Measurements from ENCODE around the gene SYNJ2. TPM values are rescaled to one million over a fixed set of nuclear protein-coding genes. Genes with fewer than 3 reads are reported as not detected.

The SYNJ2 gene
- total RNA-seq, 1 experiment from 2014 or later, result 29.1 TPM

- peaks cover 34% of the 10 kb centered on the region for H3K36me3 Mint-ChIP-seq (ENCODE audit: insufficient read depth, unreplicated experiment)
- intact Hi-C loops (cut with micrococcal nuclease; ENCODE audit: unreplicated experiment), result no loop called here
- DNase-seq, result no peak
- no peaks in the 10 kb centered on the region for H3K9me3 Mint-ChIP-seq (ENCODE audit: low read depth, unreplicated experiment)
- no TSS peak for BruUV-seq (replicated peaks)
- no peak for TF ChIP-seq CTCF (IDR thresholded peaks at IDR 0.05; ENCODE audit: unreplicated experiment)
- CTCF ChIA-PET, result no interaction called here
- H3K4me1 Mint-ChIP-seq (ENCODE audit: low read depth, unreplicated experiment), result peaks cover 73% of the 10 kb centered on the region
- H3K27ac Mint-ChIP-seq (ENCODE audit: unreplicated experiment), result no peak overlapping the region
- no peak overlapping the region for H3K4me3 Mint-ChIP-seq (ENCODE audit: low read depth, unreplicated experiment)
- H3K27me3 Mint-ChIP-seq (ENCODE audit: unreplicated experiment), result no peaks in the 10 kb centered on the region
Measured at GRCh38 chr6:158037021-158037420, 55.4 kb downstream of the SYNJ2 start.

- peaks cover 78% of the 10 kb centered on the region for H3K4me1 Mint-ChIP-seq (ENCODE audit: low read depth, unreplicated experiment)
- H3K27ac Mint-ChIP-seq (ENCODE audit: unreplicated experiment), result no peak overlapping the region
- no TSS peak for BruUV-seq (replicated peaks)
- CTCF ChIA-PET, result no interaction called here
- no peak for DNase-seq
- H3K27me3 Mint-ChIP-seq (ENCODE audit: unreplicated experiment), result no peaks in the 10 kb centered on the region
- H3K36me3 Mint-ChIP-seq (ENCODE audit: insufficient read depth, unreplicated experiment), result peaks cover 34% of the 10 kb centered on the region
- TF ChIP-seq CTCF (IDR thresholded peaks at IDR 0.05; ENCODE audit: unreplicated experiment), result no peak
- no peak overlapping the region for H3K4me3 Mint-ChIP-seq (ENCODE audit: low read depth, unreplicated experiment)
- intact Hi-C loops (cut with micrococcal nuclease; ENCODE audit: unreplicated experiment), result no loop called here
- no peaks in the 10 kb centered on the region for H3K9me3 Mint-ChIP-seq (ENCODE audit: low read depth, unreplicated experiment)
Measured at GRCh38 chr6:158037771-158038170, 56.1 kb downstream of the SYNJ2 start.

GRCh38 chr6:158038291-158039177 lies 56.9 kb downstream of the SYNJ2 start:
- Mint-ChIP-seq H3K9me3 (ENCODE audit: low read depth, unreplicated experiment) (no peaks in the 10 kb centered on the region), H3K27ac (ENCODE audit: unreplicated experiment) (no peak overlapping the region), H3K4me3 (ENCODE audit: low read depth, unreplicated experiment) (no peak overlapping the region), H3K27me3 (ENCODE audit: unreplicated experiment) (no peaks in the 10 kb centered on the region), H3K36me3 (ENCODE audit: insufficient read depth, unreplicated experiment) (peaks cover 33% of the 10 kb centered on the region), H3K4me1 (ENCODE audit: low read depth, unreplicated experiment) (peaks cover 76% of the 10 kb centered on the region)
- no peak for TF ChIP-seq CTCF (IDR thresholded peaks at IDR 0.05; ENCODE audit: unreplicated experiment)
- no peak for DNase-seq
- CTCF ChIA-PET, result interaction anchor here (0.8 kb wide), 1 partner anchor 12 kb away, joined by 3 read pairs; no protein-coding TSS in a partner anchor
- intact Hi-C loops (cut with micrococcal nuclease; ENCODE audit: unreplicated experiment), result loop anchor here (1.0 kb wide), 1 partner anchor 23 kb away; no protein-coding TSS in a partner anchor
- BruUV-seq (replicated peaks), result no TSS peak

GRCh38 chr6:158039178-158039557 lies 57.5 kb downstream of the SYNJ2 start:
- Mint-ChIP-seq H3K27me3 (ENCODE audit: unreplicated experiment) (no peaks in the 10 kb centered on the region), H3K4me1 (ENCODE audit: low read depth, unreplicated experiment) (peaks cover 76% of the 10 kb centered on the region), H3K36me3 (ENCODE audit: insufficient read depth, unreplicated experiment) (peaks cover 31% of the 10 kb centered on the region), H3K9me3 (ENCODE audit: low read depth, unreplicated experiment) (no peaks in the 10 kb centered on the region), H3K27ac (ENCODE audit: unreplicated experiment) (no peak overlapping the region), H3K4me3 (ENCODE audit: low read depth, unreplicated experiment) (no peak overlapping the region)
- CTCF ChIA-PET, result interaction anchor here (0.8 kb wide), 1 partner anchor 13 kb away, joined by 3 read pairs; no protein-coding TSS in a partner anchor
- DNase-seq, result no peak
- TF ChIP-seq CTCF (IDR thresholded peaks at IDR 0.05; ENCODE audit: unreplicated experiment), result no peak
- no TSS peak for BruUV-seq (replicated peaks)
- intact Hi-C loops (cut with micrococcal nuclease; ENCODE audit: unreplicated experiment), result loop anchor here (1.0 kb wide), 1 partner anchor 24 kb away; no protein-coding TSS in a partner anchor

Data from Calu3 (cell line).